HepG2 (cell line): Measurements from ENCODE around the gene AFDN. TPM values are rescaled to one million over a fixed set of nuclear protein-coding genes. Genes with fewer than 3 reads are reported as not detected.

Experiments used
- ATAC-seq: fragments of 200-7000 bp; cut with Tn5 transposase; 3 replicates; pipeline ENCODE4 v1.9.1; 2020; ENCODE audit warnings: mild to moderate bottlenecking, moderate library complexity
- BruUV-seq: library from RNA; stranded (reverse); fragments of 400-500 nt; replicated peaks from 2 replicates; lab custom pipeline; 2021; lab: Mats Ljungman, UMichigan
- CTCF ChIA-PET: fragments of 300-600 bp; formaldehyde crosslinking; extraction: SDS; loops from one replicate; lab custom pipeline; 2021; ENCODE audit warnings: low total read pairs, inconsistent platforms, low intra/inter-chr PET ratio; lab: Yijun Ruan, JAX
- POLR2A ChIA-PET: fragments of 350-600 bp; sonication (Branson Sonifier 250); formaldehyde crosslinking; loops from one replicate; lab custom pipeline; 2020; ENCODE audit warnings: antibody characterized with exemption, inconsistent platforms; lab: Yijun Ruan, JAX
- DNase-seq: peaks from one replicate; pipeline ENCODE4 v3.0.0-alpha.2; 2015; ENCODE audit warnings: low spot score
- FAIRE-seq: peaks from 3 replicates; lab custom pipeline; 2011; peaks lifted over from hg19 to GRCh38; lab: Jason Lieb, UNC
- H2AFZ ChIP-seq: one replicate; pipeline ENCODE4 v1.6.1; 2011; ENCODE audit warnings: low read length, inconsistent platforms
- H3K27ac ChIP-seq: fragments of 300-600 bp; 3 replicates; pipeline ENCODE4 v1.8.0; 2011; ENCODE audit warnings: mixed run types, mild to moderate bottlenecking, mixed read lengths, low read length, inconsistent platforms; ENCODE audit not compliant: insufficient read depth; ENCODE audit errors: extremely low read length
- H3K27me3 ChIP-seq, 2 experiments: fragments of 200-600 bp in 1 of 2; 2 replicates in 1 of 2; 3 replicates in 1 of 2; pipeline versions ENCODE4 v1.6.0 to v1.8.0; 2011; ENCODE audit warnings: low read length in 2 of 2, mild to moderate bottlenecking in 2 of 2, moderate library complexity in 2 of 2, inconsistent platforms in 1 of 2; ENCODE audit not compliant: insufficient read depth in 2 of 2, control insufficient read depth in 1 of 2
- H3K36me3 ChIP-seq, 2 experiments: fragments of 200-600 bp in 1 of 2; replicated peaks in 1 of 2; 2 replicates in 1 of 2; 3 replicates in 1 of 2; pipeline versions ENCODE4 v1.5.1 to v1.8.0; 2011; ENCODE audit warnings: low read length in 2 of 2, inconsistent platforms in 1 of 2; ENCODE audit not compliant: insufficient read depth in 2 of 2, control insufficient read depth in 1 of 2
- H3K4me1 ChIP-seq: 2 replicates; pipeline ENCODE4 v1.5.1; 2012; ENCODE audit warnings: low read length, inconsistent platforms; ENCODE audit not compliant: insufficient read depth
- H3K4me2 ChIP-seq: 2 replicates; pipeline ENCODE4 v1.6.0; 2011; ENCODE audit warnings: low read depth, low read length, inconsistent platforms
- H3K4me3 ChIP-seq, 3 experiments: fragments of 200-600 bp in 1 of 3; sonication (generic), shearing (Covaris generic) in 1 of 3; replicated peaks in 1 of 3; 2 replicates each; pipeline ENCODE4 v1.5.1; 2011 to 2016; ENCODE audit warnings: low read length in 3 of 3, inconsistent platforms in 2 of 3, low read depth in 2 of 3, mild to moderate bottlenecking in 2 of 3, control low read depth in 1 of 3, mixed read lengths in 1 of 3; ENCODE audit not compliant: insufficient read depth in 1 of 3
- H3K79me2 ChIP-seq: one replicate; pipeline ENCODE4 v1.6.1; 2011; ENCODE audit warnings: low read length, inconsistent platforms; ENCODE audit not compliant: insufficient read depth
- H3K9ac ChIP-seq: 2 replicates; pipeline ENCODE4 v1.6.0; 2011; ENCODE audit warnings: mild to moderate bottlenecking, low read depth, low read length, inconsistent platforms; ENCODE audit not compliant: insufficient read depth
- H3K9me3 ChIP-seq: 2 replicates; pipeline ENCODE4 v1.5.1; 2012; ENCODE audit warnings: mild to moderate bottlenecking, low read length
- H4K20me1 ChIP-seq: 2 replicates; pipeline ENCODE4 v1.6.0; 2011; ENCODE audit warnings: inconsistent platforms, mild to moderate bottlenecking, low read length, moderate library complexity; ENCODE audit not compliant: insufficient read depth
- BORCS8-MEF2B ChIP-seq: sonication (generic); formaldehyde crosslinking; IDR thresholded peaks from 2 replicates; pipeline ENCODE4 v1.8.0; 2022; ENCODE audit warnings: mild to moderate bottlenecking, missing genetic modification reagents
- CCAR2 ChIP-seq: fragments of 200-400 bp; formaldehyde crosslinking; optimal IDR thresholded peaks from 2 replicates; pipeline ENCODE3; 2018; ENCODE audit warnings: low read depth, mild to moderate bottlenecking, low read length, moderate library complexity
- FOSL1 ChIP-seq: sonication (generic); formaldehyde crosslinking; IDR thresholded peaks from 2 replicates; pipeline ENCODE4 v1.9.0; 2021; ENCODE audit warnings: missing genetic modification reagents, borderline replicate concordance
- KDM1A ChIP-seq: IDR thresholded peaks from 2 replicates; pipeline ENCODE4 v1.6.1; 2016; ENCODE audit warnings: missing compliant biosample characterization
- RAD51 ChIP-seq: fragments of 450-650 bp; IDR thresholded peaks from 2 replicates; pipeline ENCODE4 v1.6.1; 2016; ENCODE audit warnings: borderline replicate concordance
- ZFP36L1 ChIP-seq: sonication (generic); formaldehyde crosslinking; IDR thresholded peaks from 2 replicates; pipeline ENCODE4 v1.8.0; 2022; ENCODE audit warnings: mild to moderate bottlenecking, missing genetic modification reagents, moderate library complexity
- ZMYM3 ChIP-seq: sonication (generic); formaldehyde crosslinking; IDR thresholded peaks from 2 replicates; pipeline ENCODE4 v1.5.1; 2020; ENCODE audit warnings: mild to moderate bottlenecking, missing genetic modification reagents
- ZNF546 ChIP-seq: sonication (generic); formaldehyde crosslinking; conservative IDR thresholded peaks from 2 replicates; pipeline ENCODE4 v1.8.1; 2023; ENCODE audit warnings: mild to moderate bottlenecking, missing genetic modification reagents
- ZNF691 ChIP-seq: sonication (generic); formaldehyde crosslinking; IDR thresholded peaks from 2 replicates; pipeline ENCODE4 v1.4.0; 2020; ENCODE audit warnings: missing genetic modification reagents, low read depth, mild to moderate bottlenecking, borderline replicate concordance
- WGBS: methylation state at CpG from one replicate; pipeline ENCODE4 v1.1.6; 2017; ENCODE audit warnings: low lambda C conversion rate; 5-methylcytosine and 5-hydroxymethylcytosine counted together
- in situ Hi-C: cut with HindIII; loops from 2 replicates; pipeline ENCODE4 v1.10.0; 2017; ENCODE audit warnings: low pct_unique_long_range_greater_than_20kb; ENCODE audit not compliant: extremely low pct_ligation_motif_present
- intact Hi-C: fragments of 100-400 bp; cut with micrococcal nuclease; formaldehyde crosslinking; loops from one replicate; pipeline ENCODE4 v1.10.0; 2022; ENCODE audit not compliant: unreplicated experiment
- polyA plus RNA-seq, 8 experiments: library from polyadenylated mRNA; depleted of rRNA in 3 of 8; stranded (reverse) in 7 of 8; unstranded in 1 of 8; fragments of >200 nt; fragmentation: Illumina TruSeq in 4 of 8; extraction: Trizol in 4 of 8; gene quantifications; 2 replicates each; pipeline versions ENCODE4 v1.2.1 to v1.2.3, GENCODE V29; 2011 to 2016; ENCODE audit warnings: low read depth in 4 of 8, missing spikeins in 1 of 8, mixed read lengths in 1 of 8; ENCODE audit not compliant: insufficient read depth in 1 of 8
- total RNA-seq, 5 experiments: library from RNA; depleted of rRNA; stranded (reverse); fragments of >200 nt; fragmentation: Illumina TruSeq; extraction: Trizol; gene quantifications; 2 replicates each; pipeline ENCODE4 v1.2.3, GENCODE V29; 2016; ENCODE audit warnings: low read depth in 1 of 5

Gene AFDN
- total and polyA plus RNA-seq, 2 of the 13 experiments (the other 11 are each of a cell fraction or from before 2014, with no cell fraction given), result 136 to 151 TPM

- ChIA-PET CTCF (no interaction called here), POLR2A (no interaction called here)
- no TSS peak for BruUV-seq
- WGBS, result 96% methylated on average over 3 of the region's 3 CpGs
- Histone ChIP-seq H3K9me3 (no peaks in the 10 kb centered on the region), H3K27me3 (no peaks in the 10 kb centered on the region), H3K36me3 (peaks cover 23 to 79% of the 10 kb centered on the region in 2 experiments), H4K20me1 (no peaks in the 10 kb centered on the region; the same call in 1 of the 2 replicates), H2AFZ (no peak overlapping the region), H3K4me3 (no peak overlapping the region), H3K79me2 (peaks cover 21% of the 10 kb centered on the region), H3K4me1 (no peaks in the 10 kb centered on the region), H3K27ac (no peak overlapping the region), H3K4me2 (no peak overlapping the region), H3K9ac (no peak overlapping the region)
- no peak for FAIRE-seq
- no peak for DNase-seq
- intact Hi-C loops, result no loop called here
- in situ Hi-C loops, result no loop called here
- no peak for ATAC-seq
- TF ChIP-seq ZMYM3, result no peak
- TF ChIP-seq FOSL1, result no peak
- no peak for TF ChIP-seq RAD51
- TF ChIP-seq CCAR2, result no peak
- no peak for TF ChIP-seq ZNF691 (CRISPR knock-in tag)
- no peak for TF ChIP-seq ZFP36L1 (CRISPR knock-in tag)
- TF ChIP-seq ZNF546, result no peak
- no peak for TF ChIP-seq BORCS8-MEF2B (CRISPR knock-in tag)
Measured at GRCh38 chr6:167870321-167870720, 43.6 kb downstream of the AFDN start.

GRCh38 chr6:167872538-167873210 is 46.0 kb downstream of the AFDN start:
- peaks cover 6% of the 10 kb centered on the region for H3K79me2 ChIP-seq

More at GRCh38 chr6:167872538-167873210, 46.0 kb downstream of the AFDN start:
- in situ Hi-C loops, result no loop called here
- Histone ChIP-seq H3K9me3 (no peaks in the 10 kb centered on the region), H3K4me1 (peaks cover 12% of the 10 kb centered on the region), H3K36me3 (peaks cover 27 to 85% of the 10 kb centered on the region in 2 experiments), H3K4me2 (no peak overlapping the region), H3K27ac (no peak overlapping the region), H3K4me3 (no peak overlapping the region)
- POLR2A ChIA-PET, result no interaction called here
- 98% methylated on average over 2 of the region's 2 CpGs for WGBS
- DNase-seq (no peak), FAIRE-seq (no peak)
- no TSS peak for BruUV-seq
- no peak for TF ChIP-seq KDM1A (CRISPR knock-in tag)
- TF ChIP-seq, all 625 proteins: peak for 0
- CTCF ChIA-PET, result no interaction called here
- Histone ChIP-seq H3K9ac (no peak overlapping the region), H2AFZ (no peak overlapping the region), H4K20me1 (no peaks in the 10 kb centered on the region; the same call in 1 of the 2 replicates), H3K27me3 (no peaks in the 10 kb centered on the region)
- intact Hi-C loops, result no loop called here
- ATAC-seq, result no peak
